IPS DF 4.7 (cell line): Measurements from ENCODE around the gene SYT1.
A peak's percentile ranks its signal among the peaks of the same experiment; 100 is the strongest.

ENCODE experiments used
- DNase-seq: peaks from one replicate; pipeline ENCODE4 v3.0.0-alpha.2; 2013; ENCODE audit warnings: low spot score; ENCODE audit errors: extremely low read depth

Gene SYT1

GRCh38 chr12:79344855-79345847, 480.6 kb downstream of the SYT1 start:
- DNase-seq, result peak; percentile 62

DNA sequence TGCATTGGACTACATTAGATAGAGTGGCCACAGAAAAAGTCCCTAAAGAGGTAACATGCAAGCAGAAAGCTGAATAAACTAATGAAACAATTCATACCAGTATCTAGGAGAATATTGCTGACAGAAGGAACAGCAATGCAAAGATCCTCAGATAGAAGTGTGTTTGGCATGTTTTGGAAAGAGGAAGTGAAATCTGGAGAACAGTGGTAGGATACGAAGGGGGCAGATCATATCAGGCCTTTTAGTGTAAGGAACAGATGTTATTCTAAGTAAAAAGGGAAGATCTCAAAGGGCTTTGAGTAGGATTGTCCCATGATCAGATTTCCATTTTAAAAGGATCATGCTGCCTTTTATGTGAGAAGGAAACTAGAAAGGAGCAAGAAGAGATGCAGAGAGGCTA, 483.3 kb downstream of the SYT1 start:
- no peak for DNase-seq

GRCh38 chr12:79351251-79351650, 486.7 kb downstream of the SYT1 start:
- no peak for DNase-seq

- DNase-seq, result no peak
Observed at GRCh38 chr12:79356216-79356615, 491.6 kb downstream of the SYT1 start.

- no peak for DNase-seq
Observed at GRCh38 chr12:79357048-79357447, 492.5 kb downstream of the SYT1 start.

DNA sequence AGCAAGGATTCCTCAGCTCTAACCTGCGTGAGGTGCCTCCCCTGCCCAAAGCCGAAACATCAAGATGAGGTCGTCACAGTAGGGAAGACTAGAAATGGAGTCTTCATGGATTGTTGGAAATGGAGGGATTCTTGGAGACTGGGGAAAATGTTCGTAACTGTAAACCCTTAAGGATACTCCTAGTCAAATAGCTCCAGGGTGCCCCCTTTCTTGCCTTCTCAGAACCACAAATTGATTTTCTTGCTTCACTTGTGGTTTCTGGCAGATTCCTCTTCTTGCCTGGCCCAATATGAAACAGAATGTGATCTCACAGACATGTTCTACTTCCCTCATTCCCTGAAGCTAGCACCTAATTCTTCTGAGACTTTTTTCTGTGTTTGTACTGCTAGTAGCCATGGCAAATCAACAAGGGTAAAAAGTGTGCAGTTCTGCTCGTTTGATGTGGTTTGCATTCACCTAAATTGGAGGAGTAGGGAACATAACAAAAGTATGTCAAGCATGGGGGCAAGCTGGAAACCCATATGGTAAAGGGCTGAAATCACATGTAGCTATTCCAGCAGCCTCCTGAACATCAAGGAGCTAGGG, 494.2 kb downstream of the SYT1 start:
- DNase-seq, result no peak

GRCh38 chr12:79360286-79360685, 495.7 kb downstream of the SYT1 start:
- DNase-seq, result no peak

- no peak for DNase-seq
Observed at GRCh38 chr12:79360936-79361335, 496.4 kb downstream of the SYT1 start.

- DNase-seq, result no peak
Observed at GRCh38 chr12:79364197-79364596, 499.6 kb downstream of the SYT1 start.

- DNase-seq, result no peak
Observed at GRCh38 chr12:79366374-79366773, 501.8 kb downstream of the SYT1 start.

DNA sequence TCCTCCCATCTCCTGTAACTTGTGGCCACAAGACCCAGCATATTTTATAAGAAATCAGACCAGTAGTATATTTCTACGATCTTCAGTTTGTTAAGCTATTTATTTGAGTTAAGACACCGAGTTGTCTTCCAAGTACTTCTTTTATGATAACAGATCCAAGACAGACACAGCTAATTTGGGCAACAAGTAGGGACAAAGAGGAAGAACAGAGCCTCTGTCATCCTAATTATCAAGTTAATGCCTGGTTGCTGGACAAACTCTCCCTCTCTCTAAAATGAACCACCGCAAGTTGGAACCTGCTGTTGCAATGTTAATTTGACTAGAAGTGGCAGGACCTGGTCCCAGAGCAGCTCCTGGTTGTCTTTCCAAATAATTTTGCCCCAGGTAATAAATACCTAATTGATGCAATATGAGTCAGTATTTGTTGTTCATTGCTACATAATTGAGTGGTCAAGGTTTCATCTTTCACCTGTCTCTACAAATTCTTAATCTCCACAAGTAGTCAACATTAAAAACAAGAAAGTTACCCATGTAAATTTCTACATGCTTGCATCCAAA, 502.5 kb downstream of the SYT1 start:
- DNase-seq, result no peak

- DNase-seq, result no peak
Observed at GRCh38 chr12:79370021-79370420, 505.4 kb downstream of the SYT1 start.

DNA sequence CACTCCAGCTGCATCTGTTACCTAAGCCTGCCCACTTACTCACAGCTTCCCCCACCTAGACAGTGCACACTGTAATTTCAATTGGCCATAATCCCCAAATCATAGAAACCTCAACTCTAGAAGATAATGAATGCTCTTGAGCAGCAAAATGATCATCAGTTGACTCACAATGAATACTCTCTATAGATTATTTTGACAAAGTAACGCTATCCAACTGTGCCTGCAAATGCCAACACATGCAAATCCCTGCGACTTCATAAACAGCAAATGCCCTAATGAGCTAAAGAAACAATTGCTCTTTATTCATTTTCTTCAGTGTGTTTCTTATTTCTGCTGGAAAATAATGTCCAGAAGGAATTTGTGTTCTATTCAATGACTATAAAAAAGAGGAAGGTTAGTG, 506.7 kb downstream of the SYT1 start:
- DNase-seq, result no peak

GRCh38 chr12:79373896-79374499, 509.4 kb downstream of the SYT1 start:
- no peak for DNase-seq

GRCh38 chr12:79374545-79374944, 510.0 kb downstream of the SYT1 start:
- DNase-seq, result no peak

GRCh38 chr12:79375050-79375449, 510.5 kb downstream of the SYT1 start:
- no peak for DNase-seq

DNA sequence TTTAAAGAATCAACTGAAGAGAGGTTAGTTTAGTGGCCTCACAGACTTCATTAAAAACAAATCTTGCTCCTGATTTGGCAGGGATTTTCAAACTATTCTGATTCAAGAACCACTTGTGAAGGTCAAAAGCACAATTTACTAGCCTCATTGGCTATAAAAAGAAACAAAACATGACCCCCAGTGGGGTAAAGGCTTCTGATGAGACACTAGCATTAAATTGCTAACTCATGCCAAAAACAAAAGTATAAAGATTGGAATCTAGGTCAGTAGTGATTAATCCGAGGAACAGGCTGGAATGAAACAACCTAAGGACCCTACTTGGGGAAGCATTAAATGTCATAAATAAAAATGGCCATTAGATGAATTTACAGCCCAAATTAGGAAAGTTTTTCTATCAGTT, 513.9 kb downstream of the SYT1 start:
- DNase-seq, result no peak

GRCh38 chr12:79380402-79380801, 515.8 kb downstream of the SYT1 start:
- DNase-seq, result no peak

DNA sequence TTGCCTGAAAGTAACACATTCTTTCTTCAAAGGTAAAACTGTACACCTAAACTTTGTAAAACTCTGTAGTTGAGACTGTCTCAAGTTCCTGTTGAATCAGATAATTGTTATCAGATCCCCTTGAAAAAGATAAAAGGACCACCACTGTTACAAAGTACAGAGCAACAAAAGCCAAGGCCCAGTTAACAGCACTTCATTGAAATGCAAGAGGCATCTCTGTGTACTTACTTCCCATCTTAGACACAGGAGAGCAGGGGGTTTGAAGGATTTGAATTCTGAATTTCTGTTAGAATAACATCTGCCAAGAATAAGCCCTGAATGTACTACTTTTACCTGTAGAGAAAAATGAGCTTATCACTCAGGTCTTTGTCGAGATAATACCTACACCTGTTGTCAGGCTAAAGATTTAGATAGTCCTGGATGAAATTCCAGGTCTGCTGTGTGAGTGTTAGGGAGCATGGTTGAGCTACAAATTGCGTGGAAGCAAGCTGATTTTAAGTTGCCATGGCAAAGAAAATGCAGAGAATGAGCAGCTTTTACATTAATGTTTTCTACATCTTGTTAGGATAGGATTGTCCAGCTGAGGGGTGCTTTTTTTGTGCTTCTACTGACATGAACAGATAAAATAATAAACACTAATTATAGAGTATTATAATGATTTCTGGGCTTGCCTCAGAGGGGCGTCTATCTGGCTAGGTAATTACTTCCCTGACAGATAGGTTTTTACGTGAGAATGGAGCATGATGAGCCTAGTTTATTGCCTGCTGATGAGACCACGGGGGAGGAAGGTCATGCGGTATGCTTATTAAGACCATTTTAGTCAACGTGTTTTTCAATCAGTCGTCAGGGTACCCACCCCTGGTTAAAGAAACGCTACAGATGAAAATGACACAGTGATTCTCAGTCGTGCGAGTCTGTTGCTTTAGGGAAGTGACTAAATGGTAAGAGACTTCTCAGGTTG, 517.0 kb downstream of the SYT1 start:
- DNase-seq, result no peak

- no peak for DNase-seq
Observed at GRCh38 chr12:79384551-79384950, 520.0 kb downstream of the SYT1 start.

DNA sequence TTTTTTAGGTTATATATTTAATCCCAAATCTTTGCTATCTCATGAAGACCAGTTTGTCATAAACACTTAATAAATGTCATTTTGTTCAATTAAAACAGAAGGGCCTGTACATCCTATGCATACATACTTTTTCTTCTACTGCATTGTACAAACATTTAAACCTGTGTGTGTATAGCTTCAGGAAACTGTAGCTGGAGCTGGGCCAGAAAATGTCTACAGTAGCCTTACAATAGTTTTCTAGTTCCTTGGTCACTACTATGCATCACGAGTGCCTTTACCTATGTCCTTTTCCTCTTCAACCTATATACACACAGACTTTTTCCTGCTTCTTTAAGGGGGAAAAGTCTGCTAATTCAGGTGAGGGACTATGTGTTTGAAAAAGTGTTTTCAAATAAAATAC, 523.4 kb downstream of the SYT1 start:
- no peak for DNase-seq
